ENCODE results near the gene PLD3. TPM values are rescaled to one million over a fixed set of nuclear protein-coding genes. Genes with fewer than 3 reads are reported as not detected.

Gene PLD3
- total and polyA plus RNA-seq, 2 donors from 2014 or later, result 175 to 207 TPM

GRCh38 chr19:40411958-40412499 is 63.5 kb downstream of the PLD3 start:
- intact Hi-C loops (cut with DNase I), result no loop called here
- H3K9me3 ChIP-seq (ENCODE audit: control insufficient read depth in 2 of 3, insufficient read depth in 1 of 3, low read length in 3 of 3), result no peaks in the 10 kb centered on the region
- H3K9ac ChIP-seq (ENCODE audit: low read length in 3 of 3), result peak overlapping the region in 1 of 3 donors; percentile 43
- FAIRE-seq (no peak), DNase-seq (no peak)
- peaks cover 0 to 7% (median 2%) of the 10 kb centered on the region in 3 donors for H3K4me1 ChIP-seq (ENCODE audit: control insufficient read depth in 2 of 3, insufficient read depth in 2 of 3, low read depth in 1 of 3, low read length in 3 of 3)
- TF ChIP-seq, protein P1, sequence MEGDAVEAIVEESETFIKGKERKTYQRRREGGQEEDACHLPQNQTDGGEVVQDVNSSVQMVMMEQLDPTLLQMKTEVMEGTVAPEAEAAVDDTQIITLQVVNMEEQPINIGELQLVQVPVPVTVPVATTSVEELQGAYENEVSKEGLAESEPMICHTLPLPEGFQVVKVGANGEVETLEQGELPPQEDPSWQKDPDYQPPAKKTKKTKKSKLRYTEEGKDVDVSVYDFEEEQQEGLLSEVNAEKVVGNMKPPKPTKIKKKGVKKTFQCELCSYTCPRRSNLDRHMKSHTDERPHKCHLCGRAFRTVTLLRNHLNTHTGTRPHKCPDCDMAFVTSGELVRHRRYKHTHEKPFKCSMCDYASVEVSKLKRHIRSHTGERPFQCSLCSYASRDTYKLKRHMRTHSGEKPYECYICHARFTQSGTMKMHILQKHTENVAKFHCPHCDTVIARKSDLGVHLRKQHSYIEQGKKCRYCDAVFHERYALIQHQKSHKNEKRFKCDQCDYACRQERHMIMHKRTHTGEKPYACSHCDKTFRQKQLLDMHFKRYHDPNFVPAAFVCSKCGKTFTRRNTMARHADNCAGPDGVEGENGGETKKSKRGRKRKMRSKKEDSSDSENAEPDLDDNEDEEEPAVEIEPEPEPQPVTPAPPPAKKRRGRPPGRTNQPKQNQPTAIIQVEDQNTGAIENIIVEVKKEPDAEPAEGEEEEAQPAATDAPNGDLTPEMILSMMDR (IDR thresholded peaks at IDR 0.05; ENCODE audit: borderline replicate concordance, extremely low read depth, insufficient read depth), result no peak
- no peaks in the 10 kb centered on the region for H3K36me3 ChIP-seq (ENCODE audit: control insufficient read depth in 2 of 3, insufficient read depth in 3 of 3, low read length in 3 of 3)
- peak overlapping the region in 1 of 3 donors; percentile 3 for H3K4me3 ChIP-seq (ENCODE audit: low read length in 3 of 3)
- no peaks in the 10 kb centered on the region for H3K27me3 ChIP-seq (ENCODE audit: control insufficient read depth, insufficient read depth, low read length)
- peak overlapping the region; percentile 36 to 55 for H3K27ac ChIP-seq (ENCODE audit: low read depth in 2 of 2, low read length in 2 of 2)

- H3K4me3 ChIP-seq (ENCODE audit: low read length in 3 of 3), result peak overlapping the region in 1 of 3 donors; percentile 37
- FAIRE-seq, result no peak
- peak overlapping the region in 2 of 3 donors; percentile 9 to 12 for H3K9ac ChIP-seq (ENCODE audit: low read length in 3 of 3)
- H3K4me1 ChIP-seq (ENCODE audit: control insufficient read depth in 2 of 3, insufficient read depth in 2 of 3, low read depth in 1 of 3, low read length in 3 of 3), result peaks cover 3 to 7% (median 5%) of the 10 kb centered on the region in 3 donors
- no peaks in the 10 kb centered on the region for H3K9me3 ChIP-seq (ENCODE audit: control insufficient read depth in 2 of 3, insufficient read depth in 1 of 3, low read length in 3 of 3)
- no peaks in the 10 kb centered on the region for H3K27me3 ChIP-seq (ENCODE audit: control insufficient read depth, insufficient read depth, low read length)
- TF ChIP-seq, protein P1 (IDR thresholded peaks at IDR 0.05; ENCODE audit: borderline replicate concordance, extremely low read depth, insufficient read depth), result no peak
- DNase-seq, result no peak
- peak overlapping the region in 1 of 2 donors; percentile 11 for H3K27ac ChIP-seq (ENCODE audit: low read depth in 2 of 2, low read length in 2 of 2)
- intact Hi-C loops (cut with DNase I), result no loop called here
- no peaks in the 10 kb centered on the region for H3K36me3 ChIP-seq (ENCODE audit: control insufficient read depth in 2 of 3, insufficient read depth in 3 of 3, low read length in 3 of 3)
Observed at GRCh38 chr19:40412866-40413265, 64.4 kb downstream of the PLD3 start.

GRCh38 chr19:40413291-40413845 is 64.9 kb downstream of the PLD3 start, which contains the start of gene PRX:
TSS of gene PRX (minus strand) at chr19:40413378. CDS start at chr19:40407932, 5,446 bp downstream.
- TF ChIP-seq, protein P1 (IDR thresholded peaks at IDR 0.05; ENCODE audit: borderline replicate concordance, extremely low read depth, insufficient read depth), result no peak
- Histone ChIP-seq H3K4me3 (ENCODE audit: low read length in 3 of 3) (peak within 1 kb of the TSS in 2 of 3 donors; percentile 3 to 37), H3K27ac (ENCODE audit: low read depth in 2 of 2, low read length in 2 of 2) (peak within 1 kb of the TSS in 1 of 2 donors; percentile 36), H3K9ac (ENCODE audit: low read length in 3 of 3) (peak within 1 kb of the TSS in 2 of 3 donors; percentile 9 to 63), H3K27me3 (ENCODE audit: control insufficient read depth, insufficient read depth, low read length) (no peaks in the 10 kb centered on the region), H3K4me1 (ENCODE audit: control insufficient read depth in 2 of 3, insufficient read depth in 2 of 3, low read depth in 1 of 3, low read length in 3 of 3) (peaks cover 3 to 7% (median 5%) of the 10 kb centered on the region in 3 donors), H3K9me3 (ENCODE audit: control insufficient read depth in 2 of 3, insufficient read depth in 1 of 3, low read length in 3 of 3) (no peaks in the 10 kb centered on the region), H3K36me3 (ENCODE audit: control insufficient read depth in 2 of 3, insufficient read depth in 3 of 3, low read length in 3 of 3) (no peaks in the 10 kb centered on the region)
- no peak for FAIRE-seq
- DNase-seq, result peak in 2 of 5 donors; percentile 48 to 74
- intact Hi-C loops (cut with DNase I), result no loop called here
